HG02884 (cell line): Measurements from ENCODE around the gene SMTNL1.
A peak's percentile ranks its signal among the peaks of the same experiment; 100 is the strongest.

Experiments used
- ATAC-seq: cut with Tn5 transposase; IDR thresholded peaks from one replicate; pipeline ENCODE4 v1.9.1; 2021; ENCODE audit warnings: mild to moderate bottlenecking, moderate library complexity; ENCODE audit not compliant: unreplicated experiment

SMTNL1 gene

GRCh38 chr11:57543593-57543992 lies 6.2 kb downstream of the SMTNL1 start:
- ATAC-seq = no peak

GRCh38 chr11:57544566-57544965 lies 7.2 kb downstream of the SMTNL1 start:
- no peak for ATAC-seq

- ATAC-seq = no peak
These were observed 8.5 kb downstream of the SMTNL1 start for GRCh38 chr11:57545883-57546282.

GRCh38 chr11:57546451-57546850 lies 9.1 kb downstream of the SMTNL1 start:
- ATAC-seq = no peak

- ATAC-seq = peak; percentile 73
These were observed 9.6 kb downstream of the SMTNL1 start for GRCh38 chr11:57546869-57547475.

- peak; percentile 80 for ATAC-seq
These were observed 10.5 kb downstream of the SMTNL1 start for GRCh38 chr11:57547854-57548377.

- no peak for ATAC-seq
These were observed 12.6 kb downstream of the SMTNL1 start for GRCh38 chr11:57549983-57550382.

- ATAC-seq = no peak
These were observed 14.5 kb downstream of the SMTNL1 start for GRCh38 chr11:57551941-57552340.

- no peak for ATAC-seq
These were observed 15.1 kb downstream of the SMTNL1 start for GRCh38 chr11:57552479-57552878.

- no peak for ATAC-seq
These were observed 18.0 kb downstream of the SMTNL1 start for GRCh38 chr11:57555393-57555792.

- no peak for ATAC-seq
These were observed 18.6 kb downstream of the SMTNL1 start for GRCh38 chr11:57556041-57556440.

GRCh38 chr11:57560146-57560545 lies 22.8 kb downstream of the SMTNL1 start:
- no peak for ATAC-seq

- ATAC-seq = no peak
These were observed 25.2 kb downstream of the SMTNL1 start for GRCh38 chr11:57562596-57562995.

GRCh38 chr11:57566005-57566904 lies 28.9 kb downstream of the SMTNL1 start:
- ATAC-seq = peak; percentile 63

- no peak for ATAC-seq
These were observed 29.6 kb downstream of the SMTNL1 start for GRCh38 chr11:57566905-57567514.

- peak; percentile 33 for ATAC-seq
These were observed 30.3 kb downstream of the SMTNL1 start, which contains the start of gene UBE2L6 for GRCh38 chr11:57567515-57568329. UBE2L6 (minus strand) TSS chr11:57567672; CDS start chr11:57567611, 61 bp downstream.

- peak; percentile 70 for ATAC-seq
These were observed 31.0 kb downstream of the SMTNL1 start for GRCh38 chr11:57568330-57568766.

- ATAC-seq = no peak
These were observed 34.2 kb downstream of the SMTNL1 start for GRCh38 chr11:57571606-57572005.

GRCh38 chr11:57574061-57574460 lies 36.7 kb downstream of the SMTNL1 start:
- ATAC-seq = no peak

- no peak for ATAC-seq
These were observed 46.9 kb downstream of the SMTNL1 start for GRCh38 chr11:57584341-57584740.

GRCh38 chr11:57585301-57585700 lies 47.9 kb downstream of the SMTNL1 start:
- ATAC-seq = no peak
